ENCODE measurements around the gene UBXN7.
"Not testable (repeated sequence)": the region's sequence is repeated elsewhere in the genome, so short reads cannot be mapped to it uniquely, and the experiment has no call there.

UBXN7 gene

DNA sequence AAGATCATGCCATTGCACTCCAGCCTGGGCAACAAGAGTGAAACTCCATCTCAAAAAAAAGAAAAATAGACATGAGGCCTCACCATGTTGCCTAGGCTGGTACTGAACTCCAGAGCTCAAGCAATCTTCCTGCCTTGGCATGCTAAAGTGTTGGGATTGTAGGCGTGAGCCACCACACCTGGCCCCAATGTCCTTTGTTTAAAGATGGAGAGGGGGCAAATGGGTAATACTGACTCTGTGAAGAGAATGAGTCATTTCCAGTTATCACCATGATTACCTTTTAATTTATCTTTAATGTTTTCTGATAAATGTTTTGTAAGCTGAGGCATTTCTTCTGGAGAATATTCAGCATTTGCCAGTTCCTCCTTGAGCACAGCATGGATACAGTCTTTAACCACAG is 116.4 kb downstream of the UBXN7 start:
- no peak for DNase-seq

DNA sequence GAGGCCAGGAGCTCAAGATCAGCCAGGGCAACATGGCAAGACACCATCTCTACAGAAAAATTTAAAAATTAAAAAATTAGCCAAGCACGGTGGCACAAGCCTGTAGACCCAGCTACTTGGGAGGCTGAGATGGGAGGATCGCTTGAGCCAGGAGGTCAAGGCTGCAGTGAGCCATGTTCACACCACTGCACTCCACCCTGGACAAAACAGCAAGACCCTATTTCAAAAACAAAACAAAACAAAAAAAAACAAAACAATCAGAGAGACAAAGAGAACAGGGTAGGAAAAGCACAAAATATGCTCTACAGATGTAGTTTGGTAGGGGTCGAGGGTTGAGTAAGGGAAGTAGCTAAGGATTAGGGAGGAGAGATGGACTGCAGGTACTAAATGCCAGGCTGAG is 117.6 kb downstream of the UBXN7 start:
- DNase-seq: no peak

DNA sequence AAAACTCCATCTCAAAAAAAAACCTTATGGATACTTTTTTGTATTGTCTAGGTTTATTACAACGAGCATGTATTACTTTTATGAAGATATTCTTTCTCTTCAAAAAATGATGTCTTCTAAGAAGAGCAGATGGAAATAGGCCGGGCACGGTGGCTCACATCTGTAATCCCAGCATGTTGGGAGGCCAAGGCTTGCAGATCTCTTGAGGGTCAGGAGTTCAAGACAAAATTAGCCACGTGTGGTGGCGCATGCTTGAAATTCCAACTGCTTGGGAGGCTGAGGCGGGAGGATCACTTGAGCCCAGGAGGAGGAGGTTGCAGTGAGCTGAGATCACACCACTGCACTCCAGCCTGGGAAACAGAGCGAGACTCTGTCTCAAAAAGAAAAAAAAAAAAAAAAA is 118.1 kb downstream of the UBXN7 start:
- DNase-seq: not testable (repeated sequence)

DNA sequence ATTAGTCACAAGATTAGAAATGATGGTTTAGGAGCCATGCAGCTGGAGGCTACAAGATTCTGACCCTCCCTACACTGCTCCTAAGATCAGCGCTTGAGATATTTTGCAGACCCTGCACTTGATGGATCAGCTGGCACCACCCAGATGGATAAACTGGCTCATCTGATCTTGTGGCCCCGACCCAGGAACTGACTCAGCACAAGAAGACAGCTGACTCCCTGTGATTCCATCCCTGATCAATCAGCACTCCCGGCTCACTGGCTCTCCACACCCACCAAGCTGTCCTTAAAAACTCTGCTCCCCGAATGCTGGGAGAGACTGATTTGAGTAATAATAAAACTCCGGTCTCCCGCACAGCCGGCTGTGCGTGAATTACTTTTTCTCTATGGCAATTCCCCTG is 129.3 kb downstream of the UBXN7 start:
- DNase-seq: not testable (repeated sequence)

DNA sequence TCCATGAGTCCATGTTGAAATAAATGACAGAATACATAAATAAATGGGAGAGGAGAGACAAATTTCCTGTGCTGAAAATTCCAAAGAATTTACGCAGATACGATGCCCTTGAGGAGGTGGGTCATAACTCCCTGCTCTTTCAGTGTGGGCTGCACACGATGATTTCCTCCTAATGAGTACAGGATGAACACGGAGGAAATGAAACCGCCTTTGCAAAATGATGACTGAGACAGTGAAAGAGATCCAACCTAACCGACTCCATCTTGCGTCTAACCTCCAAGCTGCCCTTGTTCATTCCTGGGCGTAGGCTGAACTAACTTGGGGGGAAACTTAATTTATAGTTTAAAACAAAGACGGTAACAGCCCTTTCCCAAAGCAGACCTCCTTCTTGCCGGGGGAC is 129.7 kb downstream of the UBXN7 start:
- not testable (repeated sequence) for DNase-seq

- no peak for DNase-seq
These were observed 133.7 kb downstream of the UBXN7 start for GRCh38 chr3:196298521-196298920.

Measured in activated CD4-positive, alpha-beta T cell treated with anti-CD3 and anti-CD28 coated beads, Interleukin-2, Interleukin-6, amounts not matched to agents 100 ng/mL and 50 ng/mL, durations not matched to agents 16 hours and 8 hours (primary cell).